GM18951 (cell line): ENCODE measurements around the gene SLC35F1.
"Not testable (repeated sequence)": the region's sequence is repeated elsewhere in the genome, so short reads cannot be mapped to it uniquely, and the experiment has no call there.

Experiments
- POLR2A ChIP-seq: IDR thresholded peaks from 4 replicates; pipeline ENCODE4 v1.6.1; 2011; ENCODE audit warnings: mild to moderate bottlenecking; ENCODE audit not compliant: insufficient read length, insufficient read depth; ENCODE audit errors: extremely low read depth
- in situ Hi-C: fragments of 300-500 bp; cut with MboI; formaldehyde crosslinking; loops from one replicate; pipeline ENCODE4 v1.12.0; 2022; ENCODE audit warnings: low sequenced_read_pairs, mixed read lengths, inconsistent platforms; ENCODE audit not compliant: unreplicated experiment

The SLC35F1 gene

GRCh38 chr6:117986396-117986795, 79.3 kb downstream of the SLC35F1 start:
- in situ Hi-C loops: no loop called here
- no peak for TF ChIP-seq POLR2A

GRCh38 chr6:117989086-117989485, 82.0 kb downstream of the SLC35F1 start:
- TF ChIP-seq POLR2A: no peak
- in situ Hi-C loops: no loop called here

DNA sequence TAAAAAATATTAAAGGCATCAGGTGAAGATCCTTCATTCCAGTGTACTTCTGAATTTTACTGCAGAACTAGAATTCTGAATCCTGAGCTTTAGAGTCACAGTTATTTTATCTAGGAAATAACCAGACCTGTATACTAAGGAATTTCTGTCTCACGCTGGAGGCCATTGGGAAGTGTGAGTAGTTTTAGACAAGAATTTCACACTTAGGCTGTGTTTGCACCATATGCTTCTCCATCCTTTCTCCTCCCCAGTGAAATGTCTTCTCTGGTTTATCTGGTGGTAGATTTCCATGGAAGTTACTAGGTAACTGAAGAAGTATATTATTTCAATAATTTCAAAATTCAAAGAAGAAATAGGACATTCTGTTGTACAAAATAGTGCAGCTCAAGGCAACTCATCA, 83.1 kb downstream of the SLC35F1 start:
- no peak for TF ChIP-seq POLR2A

GRCh38 chr6:117992856-117993255, 85.8 kb downstream of the SLC35F1 start:
- TF ChIP-seq POLR2A: no peak
- in situ Hi-C loops: no loop called here

More for the DNA sequence above, 83.1 kb downstream of the SLC35F1 start:
- in situ Hi-C loops: no loop called here

DNA sequence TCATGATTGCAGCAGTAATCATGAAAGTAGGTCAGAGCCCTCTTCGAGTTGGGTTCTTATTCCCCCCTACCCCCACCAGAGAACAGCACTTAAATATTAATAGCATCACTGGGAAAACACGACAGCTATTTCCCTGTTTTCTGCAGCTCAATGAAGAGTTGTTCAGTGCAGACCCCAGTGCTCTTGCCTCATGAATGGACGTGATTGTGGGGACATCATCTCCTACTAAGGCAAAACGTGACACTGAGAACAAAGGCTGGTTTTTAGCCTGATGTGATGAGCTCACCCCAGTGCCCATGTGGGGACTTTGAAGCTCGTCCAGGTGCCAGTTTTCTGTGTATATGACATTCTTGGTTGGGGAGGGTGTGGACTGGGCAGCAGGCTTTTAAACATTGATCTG, 105.9 kb downstream of the SLC35F1 start:
- in situ Hi-C loops: no loop called here
- no peak for TF ChIP-seq POLR2A

- TF ChIP-seq POLR2A: no peak
- in situ Hi-C loops: no loop called here
Observed at GRCh38 chr6:118016532-118016931, 109.5 kb downstream of the SLC35F1 start.

GRCh38 chr6:118017301-118017848, 110.3 kb downstream of the SLC35F1 start:
- TF ChIP-seq POLR2A: no peak
- in situ Hi-C loops: no loop called here

DNA sequence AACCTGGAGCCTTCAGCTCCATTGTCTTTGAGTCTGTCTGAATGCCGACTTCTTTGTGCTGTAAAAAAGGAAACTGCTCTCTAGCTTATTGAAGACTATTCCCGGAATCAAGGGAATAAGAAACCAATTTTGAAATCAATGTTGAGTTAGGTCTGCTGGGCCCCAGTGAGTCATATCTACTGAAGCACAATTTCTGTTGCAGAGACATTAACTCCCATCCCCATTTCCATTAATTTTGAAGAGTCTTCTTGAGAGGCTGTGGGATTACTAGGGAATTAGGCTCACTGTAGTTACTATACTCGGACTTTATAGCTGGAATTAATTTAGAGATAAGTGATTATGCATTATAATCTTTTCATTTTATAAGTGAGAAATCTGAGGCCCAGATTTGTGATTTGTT, 116.7 kb downstream of the SLC35F1 start:
- TF ChIP-seq POLR2A: no peak
- in situ Hi-C loops: no loop called here

DNA sequence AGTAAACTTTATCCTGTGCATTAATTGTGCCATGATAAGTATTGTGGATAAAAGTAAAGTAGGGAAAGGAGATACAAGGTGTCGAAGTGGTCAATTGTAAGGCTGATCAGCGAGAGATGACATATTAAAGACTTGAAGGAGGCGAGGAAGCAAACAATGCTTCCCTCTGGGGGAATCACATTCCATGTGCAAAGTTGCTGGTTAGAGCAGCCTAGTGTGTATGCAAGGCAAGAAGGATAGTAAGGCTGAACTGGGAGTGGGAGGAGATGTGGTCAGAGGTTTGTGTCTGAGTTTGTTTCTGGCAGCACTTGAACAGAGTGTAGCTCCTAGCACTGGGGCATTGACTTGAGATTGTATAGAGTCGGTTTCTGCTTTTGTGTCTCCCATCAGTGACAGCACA, 122.9 kb downstream of the SLC35F1 start:
- in situ Hi-C loops: no loop called here
- no peak for TF ChIP-seq POLR2A

DNA sequence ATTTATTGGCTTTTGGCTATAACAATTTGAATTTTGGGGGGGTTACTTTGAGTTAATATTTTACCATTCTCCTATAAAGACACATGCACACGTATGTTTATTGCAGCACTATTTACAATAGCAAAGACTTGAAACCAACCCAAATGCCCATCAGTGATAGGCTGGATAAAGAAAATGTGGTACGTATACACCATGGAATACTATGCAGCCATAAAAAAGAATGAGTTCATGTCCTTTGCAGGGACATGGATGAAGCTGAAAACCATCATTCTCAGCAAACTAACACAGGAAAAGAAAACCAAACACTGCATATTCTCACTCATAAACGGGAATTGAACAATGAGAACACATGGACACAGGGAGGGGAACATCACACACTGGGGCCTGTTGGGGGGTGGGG, 130.4 kb downstream of the SLC35F1 start:
- in situ Hi-C loops: not testable (repeated sequence)

DNA sequence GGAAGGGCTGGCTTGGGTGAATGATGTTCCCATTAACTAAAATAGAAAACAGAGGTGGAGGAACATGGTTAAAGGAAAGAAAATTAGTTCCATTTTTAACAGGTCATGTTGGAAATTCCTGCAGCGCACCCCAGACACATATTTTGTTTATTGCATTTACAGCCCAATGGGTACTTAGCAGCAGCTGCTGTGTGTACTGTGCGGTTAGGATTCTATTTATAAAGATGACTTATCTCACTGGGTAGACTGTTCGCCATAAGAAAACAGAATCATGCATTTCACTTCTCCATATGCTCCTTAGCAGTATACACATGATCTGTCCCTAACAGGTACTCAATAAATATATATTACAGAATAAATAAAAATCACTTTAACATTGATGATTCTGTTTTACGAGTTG, 135.8 kb downstream of the SLC35F1 start:
- in situ Hi-C loops: no loop called here
- no peak for TF ChIP-seq POLR2A

- in situ Hi-C loops: no loop called here
- no peak for TF ChIP-seq POLR2A
Observed at GRCh38 chr6:118044275-118044674, 137.2 kb downstream of the SLC35F1 start.

DNA sequence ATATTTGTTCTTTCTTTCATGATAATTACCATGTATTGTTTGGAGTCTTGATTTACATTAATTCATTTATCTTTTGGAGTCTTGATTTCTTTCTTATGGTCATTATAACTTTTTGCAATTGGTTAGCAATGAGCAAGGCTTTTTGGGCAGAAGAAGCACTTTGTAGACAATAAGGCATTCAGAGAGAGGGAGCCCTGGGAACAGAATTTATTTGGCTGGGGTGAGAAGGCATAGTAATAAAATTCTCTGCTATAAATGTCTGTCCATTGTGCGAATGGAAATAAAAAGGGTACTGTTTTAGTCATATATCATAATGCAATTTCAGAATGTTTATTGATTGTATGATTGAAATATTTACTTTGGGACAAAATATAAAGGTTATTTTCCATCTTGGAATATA, 147.0 kb downstream of the SLC35F1 start:
- in situ Hi-C loops: no loop called here
- no peak for TF ChIP-seq POLR2A

GRCh38 chr6:118061666-118062065, 154.6 kb downstream of the SLC35F1 start:
- no peak for TF ChIP-seq POLR2A
- in situ Hi-C loops: no loop called here

DNA sequence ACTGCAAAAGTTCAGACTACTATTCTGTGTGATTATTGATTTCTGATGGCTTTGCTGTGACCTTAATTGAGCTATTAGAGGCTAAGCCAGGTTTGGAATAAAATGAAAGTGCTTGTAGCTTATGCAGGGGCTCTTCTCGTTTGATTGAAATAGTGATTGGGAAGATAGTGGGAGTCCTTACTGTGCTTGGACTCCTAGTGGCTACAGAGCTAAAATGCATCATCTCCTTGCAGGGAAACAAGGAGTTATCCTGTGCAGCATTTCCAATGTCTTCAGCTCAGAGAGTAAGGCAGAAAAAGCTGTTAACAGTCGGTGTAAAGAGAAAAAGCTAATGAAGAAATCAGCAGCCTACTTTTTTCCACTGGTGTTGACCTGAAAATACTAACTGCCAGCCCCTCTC, 173.5 kb downstream of the SLC35F1 start:
- TF ChIP-seq POLR2A: no peak
- in situ Hi-C loops: no loop called here
